ENCODE data around the gene FAM170B. TPM values are rescaled to one million over a fixed set of nuclear protein-coding genes. Genes with fewer than 3 reads are reported as not detected.

Gene FAM170B
- total and polyA plus RNA-seq, 9 of the 15 experiments (the other 6 are each of a cell fraction or from before 2014, with no cell fraction given), result 0.11 to 0.21 TPM; not detected in 7

GRCh38 chr10:49116509-49117375, 17.1 kb downstream of the FAM170B start (continued):
- TF ChIP-seq, protein P1, sequence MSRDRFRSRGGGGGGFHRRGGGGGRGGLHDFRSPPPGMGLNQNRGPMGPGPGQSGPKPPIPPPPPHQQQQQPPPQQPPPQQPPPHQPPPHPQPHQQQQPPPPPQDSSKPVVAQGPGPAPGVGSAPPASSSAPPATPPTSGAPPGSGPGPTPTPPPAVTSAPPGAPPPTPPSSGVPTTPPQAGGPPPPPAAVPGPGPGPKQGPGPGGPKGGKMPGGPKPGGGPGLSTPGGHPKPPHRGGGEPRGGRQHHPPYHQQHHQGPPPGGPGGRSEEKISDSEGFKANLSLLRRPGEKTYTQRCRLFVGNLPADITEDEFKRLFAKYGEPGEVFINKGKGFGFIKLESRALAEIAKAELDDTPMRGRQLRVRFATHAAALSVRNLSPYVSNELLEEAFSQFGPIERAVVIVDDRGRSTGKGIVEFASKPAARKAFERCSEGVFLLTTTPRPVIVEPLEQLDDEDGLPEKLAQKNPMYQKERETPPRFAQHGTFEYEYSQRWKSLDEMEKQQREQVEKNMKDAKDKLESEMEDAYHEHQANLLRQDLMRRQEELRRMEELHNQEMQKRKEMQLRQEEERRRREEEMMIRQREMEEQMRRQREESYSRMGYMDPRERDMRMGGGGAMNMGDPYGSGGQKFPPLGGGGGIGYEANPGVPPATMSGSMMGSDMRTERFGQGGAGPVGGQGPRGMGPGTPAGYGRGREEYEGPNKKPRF (IDR thresholded peaks at IDR 0.05; ENCODE audit: low read depth, low read length), result no peak
- no peak for TF ChIP-seq ELK1 (CRISPR knock-in tag; IDR thresholded peaks at IDR 0.05)
- no peak for TF ChIP-seq ELF1 (tag; IDR thresholded peaks at IDR 0.05)
- no peak for TF ChIP-seq ZNF76 (CRISPR knock-in tag; IDR thresholded peaks at IDR 0.05; ENCODE audit: borderline replicate concordance)
- TF ChIP-seq ZNF263 (CRISPR knock-in tag; IDR thresholded peaks at IDR 0.05; ENCODE audit: borderline replicate concordance), result no peak
- no peak for TF ChIP-seq ZNF407 (IDR thresholded peaks at IDR 0.05; ENCODE audit: low read depth)
- TF ChIP-seq SAFB2 (IDR thresholded peaks at IDR 0.05; ENCODE audit: borderline replicate concordance, low read depth, low read length, severe bottlenecking), result no peak
- TF ChIP-seq, protein P2, sequence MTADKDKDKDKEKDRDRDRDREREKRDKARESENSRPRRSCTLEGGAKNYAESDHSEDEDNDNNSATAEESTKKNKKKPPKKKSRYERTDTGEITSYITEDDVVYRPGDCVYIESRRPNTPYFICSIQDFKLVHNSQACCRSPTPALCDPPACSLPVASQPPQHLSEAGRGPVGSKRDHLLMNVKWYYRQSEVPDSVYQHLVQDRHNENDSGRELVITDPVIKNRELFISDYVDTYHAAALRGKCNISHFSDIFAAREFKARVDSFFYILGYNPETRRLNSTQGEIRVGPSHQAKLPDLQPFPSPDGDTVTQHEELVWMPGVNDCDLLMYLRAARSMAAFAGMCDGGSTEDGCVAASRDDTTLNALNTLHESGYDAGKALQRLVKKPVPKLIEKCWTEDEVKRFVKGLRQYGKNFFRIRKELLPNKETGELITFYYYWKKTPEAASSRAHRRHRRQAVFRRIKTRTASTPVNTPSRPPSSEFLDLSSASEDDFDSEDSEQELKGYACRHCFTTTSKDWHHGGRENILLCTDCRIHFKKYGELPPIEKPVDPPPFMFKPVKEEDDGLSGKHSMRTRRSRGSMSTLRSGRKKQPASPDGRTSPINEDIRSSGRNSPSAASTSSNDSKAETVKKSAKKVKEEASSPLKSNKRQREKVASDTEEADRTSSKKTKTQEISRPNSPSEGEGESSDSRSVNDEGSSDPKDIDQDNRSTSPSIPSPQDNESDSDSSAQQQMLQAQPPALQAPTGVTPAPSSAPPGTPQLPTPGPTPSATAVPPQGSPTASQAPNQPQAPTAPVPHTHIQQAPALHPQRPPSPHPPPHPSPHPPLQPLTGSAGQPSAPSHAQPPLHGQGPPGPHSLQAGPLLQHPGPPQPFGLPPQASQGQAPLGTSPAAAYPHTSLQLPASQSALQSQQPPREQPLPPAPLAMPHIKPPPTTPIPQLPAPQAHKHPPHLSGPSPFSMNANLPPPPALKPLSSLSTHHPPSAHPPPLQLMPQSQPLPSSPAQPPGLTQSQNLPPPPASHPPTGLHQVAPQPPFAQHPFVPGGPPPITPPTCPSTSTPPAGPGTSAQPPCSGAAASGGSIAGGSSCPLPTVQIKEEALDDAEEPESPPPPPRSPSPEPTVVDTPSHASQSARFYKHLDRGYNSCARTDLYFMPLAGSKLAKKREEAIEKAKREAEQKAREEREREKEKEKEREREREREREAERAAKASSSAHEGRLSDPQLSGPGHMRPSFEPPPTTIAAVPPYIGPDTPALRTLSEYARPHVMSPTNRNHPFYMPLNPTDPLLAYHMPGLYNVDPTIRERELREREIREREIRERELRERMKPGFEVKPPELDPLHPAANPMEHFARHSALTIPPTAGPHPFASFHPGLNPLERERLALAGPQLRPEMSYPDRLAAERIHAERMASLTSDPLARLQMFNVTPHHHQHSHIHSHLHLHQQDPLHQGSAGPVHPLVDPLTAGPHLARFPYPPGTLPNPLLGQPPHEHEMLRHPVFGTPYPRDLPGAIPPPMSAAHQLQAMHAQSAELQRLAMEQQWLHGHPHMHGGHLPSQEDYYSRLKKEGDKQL (CRISPR knock-in tag; IDR thresholded peaks at IDR 0.05; ENCODE audit: borderline replicate concordance), result no peak

All from K562 (cell line).